GM12891 (cell line): ENCODE measurements around the gene CNTN5.

Experiments used
- PAX5 ChIP-seq: IDR thresholded peaks from 2 replicates; pipeline ENCODE4 v1.6.1; 2011; ENCODE audit warnings: low read length, moderate library complexity, mild to moderate bottlenecking; ENCODE audit not compliant: insufficient read depth, severe bottlenecking
- POLR2A ChIP-seq: IDR thresholded peaks from 2 replicates; pipeline ENCODE4 v1.6.1; 2011; ENCODE audit warnings: low read depth, low read length, control low read depth
- POLR2AphosphoS5 ChIP-seq: IDR thresholded peaks from 2 replicates; pipeline ENCODE4 v1.6.1; 2011; ENCODE audit warnings: low read depth, low read length, control low read depth
- SPI1 ChIP-seq: IDR thresholded peaks from 2 replicates; pipeline ENCODE4 v1.6.1; 2011; ENCODE audit warnings: low read depth, low read length, control low read depth
- TAF1 ChIP-seq: IDR thresholded peaks from 2 replicates; pipeline ENCODE4 v1.6.1; 2011; ENCODE audit warnings: low read depth, low read length, control low read depth

- no peak for TF ChIP-seq POLR2A
- no peak for TF ChIP-seq POLR2AphosphoS5
- TF ChIP-seq PAX5, result no peak
- no peak for TF ChIP-seq TAF1
- TF ChIP-seq SPI1, result no peak
Observed at GRCh38 chr11:99461913-99462312, 441.2 kb downstream of the CNTN5 start.
